K562 (cell line): ENCODE results near the gene DPP10. TPM values are rescaled to one million over a fixed set of nuclear protein-coding genes. Genes with fewer than 3 reads are reported as not detected.

ENCODE experiments used
- BCLAF1 ChIP-seq, 2 experiments: fragments of 450-650 bp in 1 of 2; IDR thresholded peaks; 2 replicates each; pipeline ENCODE4 v1.6.1; 2011 to 2017; ENCODE audit warnings: low read depth in 2 of 2, antibody characterized with exemption in 1 of 2, borderline replicate concordance in 1 of 2, low read length in 1 of 2, mild to moderate bottlenecking in 1 of 2, mixed read lengths in 1 of 2; ENCODE audit not compliant: control insufficient read depth in 1 of 2
- EP400 ChIP-seq: fragments of 450-650 bp; IDR thresholded peaks from 2 replicates; pipeline ENCODE4 v1.6.1; 2017; ENCODE audit warnings: antibody characterized with exemption, mild to moderate bottlenecking, moderate library complexity
- NR0B1 ChIP-seq: fragments of 450-650 bp; IDR thresholded peaks from one replicate; pipeline ENCODE4 v1.6.1; 2018; ENCODE audit warnings: mild to moderate bottlenecking, moderate library complexity; ENCODE audit not compliant: partially characterized antibody
- NR2C1 ChIP-seq, 2 experiments: fragments of 450-650 bp; IDR thresholded peaks; 2 replicates each; pipeline ENCODE4 v1.6.1; 2017; ENCODE audit warnings: mild to moderate bottlenecking in 2 of 2, antibody characterized with exemption in 1 of 2, inconsistent platforms in 1 of 2, missing compliant biosample characterization in 1 of 2, missing genetic modification characterization in 1 of 2
- THRB ChIP-seq: fragments of 450-650 bp; formaldehyde crosslinking; conservative IDR thresholded peaks from 2 replicates; pipeline ENCODE4 v1.4.0; 2022; ENCODE audit warnings: mild to moderate bottlenecking, missing genetic modification characterization
- ZNF707 ChIP-seq: fragments of 250-450 bp; sonication (Bioruptor Pico); conservative IDR thresholded peaks from 2 replicates; pipeline ENCODE4 v1.8.0; 2022; ENCODE audit warnings: inconsistent platforms, mild to moderate bottlenecking, moderate library complexity
- polyA plus RNA-seq, 8 experiments: library from polyadenylated mRNA; depleted of rRNA in 4 of 8; stranded (reverse) in 5 of 8; unstranded in 3 of 8; fragments of >200 nt; fragmentation: Nextera tagmentation in 2 of 8; fragmentation: Illumina TruSeq in 1 of 8; extraction: Ambion mirVana in 2 of 8; extraction: Trizol in 1 of 8; gene quantifications; 2 replicates each; pipeline versions ENCODE4 v1.2.1 to v1.2.3, GENCODE V29; 2011 to 2014; ENCODE audit warnings: inconsistent platforms in 1 of 8, missing spikeins in 1 of 8
- total RNA-seq, 7 experiments: library from RNA; depleted of rRNA in 6 of 7; stranded (reverse); fragments of >200 nt in 6 of 7; fragmentation: Illumina TruSeq in 2 of 7; extraction: Trizol in 2 of 7; gene quantifications; 2 replicates each; pipeline versions ENCODE4 v1.2.1 to v1.2.3, GENCODE V29; 2011 to 2021; ENCODE audit warnings: low replicate concordance in 1 of 7

The DPP10 gene
- total and polyA plus RNA-seq, 9 of the 15 experiments (the other 6 are each of a cell fraction or from before 2014, with no cell fraction given) = not detected

- TF ChIP-seq THRB (no peak), EP400 (no peak), NR0B1 (no peak), ZNF707 (CRISPR knock-in tag) (no peak), NR2C1 (IDR thresholded peaks at IDR 0.05) (no peak), NR2C1 (tag; IDR thresholded peaks at IDR 0.05) (no peak), BCLAF1 (IDR thresholded peaks at IDR 0.05; ENCODE audit: borderline replicate concordance in 1 of 2, control insufficient read depth in 1 of 2, low read depth in 2 of 2, low read length in 1 of 2) (no peak)
Measured at GRCh38 chr2:115738111-115738510, 1295.7 kb downstream of the DPP10 start (continued).
